GM23248 (cell line): Measurements from ENCODE around the gene RASA3. TPM values are rescaled to one million over a fixed set of nuclear protein-coding genes. Genes with fewer than 3 reads are reported as not detected.

ENCODE experiments used
- DNase-seq: peaks from one replicate; pipeline ENCODE4 v3.0.0-alpha.2; 2015
- H2AFZ ChIP-seq: fragments of 200-600 bp; sonication (generic); 2 replicates; pipeline ENCODE4 v1.6.1; 2016; ENCODE audit warnings: antibody characterized with exemption
- H3F3A ChIP-seq: fragments of 200-600 bp; sonication (generic); 2 replicates; pipeline ENCODE4 v1.6.1; 2016; ENCODE audit warnings: mild to moderate bottlenecking, antibody characterized with exemption, mixed run types; ENCODE audit not compliant: insufficient read depth
- H3K27ac ChIP-seq: fragments of 200-600 bp; sonication (generic); 2 replicates; pipeline ENCODE4 v1.5.1; 2016; ENCODE audit warnings: mild to moderate bottlenecking
- H3K27me3 ChIP-seq: fragments of 200-600 bp; sonication (generic); replicated peaks from 2 replicates; pipeline ENCODE4 v1.6.1; 2016; ENCODE audit warnings: mild to moderate bottlenecking; ENCODE audit not compliant: insufficient read depth
- H3K36me3 ChIP-seq: fragments of 200-600 bp; sonication (generic); 2 replicates; pipeline ENCODE4 v1.6.1; 2016; ENCODE audit warnings: low read depth, mild to moderate bottlenecking
- H3K4me1 ChIP-seq: fragments of 200-600 bp; sonication (generic); 2 replicates; pipeline ENCODE4 v1.6.1; 2016; ENCODE audit warnings: mild to moderate bottlenecking; ENCODE audit not compliant: insufficient read depth
- H3K4me2 ChIP-seq: fragments of 200-600 bp; sonication (generic); one replicate; pipeline ENCODE4 v1.6.1; 2016; ENCODE audit warnings: mild to moderate bottlenecking; ENCODE audit not compliant: unreplicated experiment
- H3K4me3 ChIP-seq: fragments of 200-600 bp; sonication (generic); 2 replicates; pipeline ENCODE4 v1.5.1; 2016; ENCODE audit warnings: mild to moderate bottlenecking
- H3K79me2 ChIP-seq: fragments of 200-600 bp; sonication (generic); 2 replicates; pipeline ENCODE4 v1.6.1; 2016; ENCODE audit warnings: mild to moderate bottlenecking; ENCODE audit not compliant: insufficient read depth
- H3K9ac ChIP-seq: fragments of 200-600 bp; sonication (generic); 2 replicates; pipeline ENCODE4 v1.6.1; 2016; ENCODE audit warnings: mild to moderate bottlenecking
- H3K9me2 ChIP-seq: fragments of 200-600 bp; sonication (generic); 2 replicates; pipeline ENCODE4 v1.6.1; 2016; ENCODE audit warnings: mixed run types, mild to moderate bottlenecking, moderate library complexity; ENCODE audit not compliant: insufficient read depth
- H3K9me3 ChIP-seq: fragments of 200-600 bp; sonication (generic); one replicate; pipeline ENCODE4 v1.6.1; 2017; ENCODE audit warnings: low read depth
- H4K20me1 ChIP-seq: fragments of 200-600 bp; sonication (generic); 2 replicates; pipeline ENCODE4 v1.6.0; 2016; ENCODE audit not compliant: insufficient read depth
- EZH2 ChIP-seq: fragments of 200-600 bp; sonication (generic); IDR thresholded peaks from 2 replicates; pipeline ENCODE4 v1.6.1; 2018; ENCODE audit warnings: antibody characterized with exemption, mild to moderate bottlenecking; ENCODE audit not compliant: insufficient read depth, poor library complexity, severe bottlenecking
- EZH2phosphoT487 ChIP-seq: fragments of 200-600 bp; sonication (generic); IDR thresholded peaks from 2 replicates; pipeline ENCODE4 v1.6.1; 2018; ENCODE audit warnings: antibody characterized with exemption, moderate library complexity, mild to moderate bottlenecking, low read depth; ENCODE audit not compliant: insufficient read depth
- WGBS, 2 experiments: methylation state at CpG; one replicate each; pipeline ENCODE4 v1.1.6; 2015 to 2017; ENCODE audit warnings: low lambda C conversion rate in 2 of 2, low coverage in 1 of 2; ENCODE audit errors: missing lambda C conversion rate in 2 of 2; 5-methylcytosine and 5-hydroxymethylcytosine counted together
- in situ Hi-C: fragments of 300-500 bp; cut with MboI; formaldehyde crosslinking; loops from 2 replicates; pipeline ENCODE4 v1.15.0; 2020
- polyA plus RNA-seq: library from polyadenylated mRNA; unstranded; fragments of >200 nt; fragmentation: Nextera tagmentation; extraction: Ambion mirVana; gene quantifications from 2 replicates; pipeline ENCODE4 v1.2.1, GENCODE V29; 2016
- total RNA-seq: library from RNA; depleted of rRNA; stranded (reverse); fragments of >200 nt; shearing (Covaris generic); gene quantifications from 2 replicates; pipeline ENCODE4 v1.2.3, GENCODE V29; 2014

Gene RASA3
- total and polyA plus RNA-seq, 2 experiments from 2014 or later = 34.3 to 36.7 TPM

GRCh38 chr13:113945857-113946408 is 186.5 kb downstream of the RASA3 start:
- Histone ChIP-seq H3K4me3 (no peak overlapping the region), H3K4me1 (no peaks in the 10 kb centered on the region), H3K9me2 (no peaks in the 10 kb centered on the region), H2AFZ (no peak overlapping the region), H3K27me3 (no peaks in the 10 kb centered on the region), H3K9me3 (no peaks in the 10 kb centered on the region), H3K27ac (no peak overlapping the region), H3F3A (no peaks in the 10 kb centered on the region), H3K4me2 (no peak overlapping the region), H4K20me1 (no peaks in the 10 kb centered on the region), H3K9ac (no peak overlapping the region), H3K79me2 (no peaks in the 10 kb centered on the region), H3K36me3 (no peaks in the 10 kb centered on the region)
- TF ChIP-seq EZH2phosphoT487 (no peak), EZH2 (no peak)
- DNase-seq = no peak
- in situ Hi-C loops = no loop called here
- 90 to 91% methylated on average over 26 of the region's 26 CpGs for WGBS, 2 experiments

GRCh38 chr13:113943821-113944565 is 188.4 kb downstream of the RASA3 start:
- Histone ChIP-seq H3K79me2 (no peaks in the 10 kb centered on the region), H3K4me1 (no peaks in the 10 kb centered on the region), H3F3A (no peaks in the 10 kb centered on the region), H3K9me2 (no peaks in the 10 kb centered on the region), H3K27ac (no peak overlapping the region), H3K36me3 (no peaks in the 10 kb centered on the region), H4K20me1 (no peaks in the 10 kb centered on the region), H3K4me2 (no peak overlapping the region), H3K9me3 (no peaks in the 10 kb centered on the region), H3K9ac (no peak overlapping the region), H2AFZ (no peak overlapping the region), H3K4me3 (no peak overlapping the region), H3K27me3 (no peaks in the 10 kb centered on the region)
- in situ Hi-C loops = no loop called here
- no peak for DNase-seq
- TF ChIP-seq EZH2phosphoT487 (no peak), EZH2 (no peak)
- 93 to 94% methylated on average over 19 of the region's 19 CpGs for WGBS, 2 experiments

DNA sequence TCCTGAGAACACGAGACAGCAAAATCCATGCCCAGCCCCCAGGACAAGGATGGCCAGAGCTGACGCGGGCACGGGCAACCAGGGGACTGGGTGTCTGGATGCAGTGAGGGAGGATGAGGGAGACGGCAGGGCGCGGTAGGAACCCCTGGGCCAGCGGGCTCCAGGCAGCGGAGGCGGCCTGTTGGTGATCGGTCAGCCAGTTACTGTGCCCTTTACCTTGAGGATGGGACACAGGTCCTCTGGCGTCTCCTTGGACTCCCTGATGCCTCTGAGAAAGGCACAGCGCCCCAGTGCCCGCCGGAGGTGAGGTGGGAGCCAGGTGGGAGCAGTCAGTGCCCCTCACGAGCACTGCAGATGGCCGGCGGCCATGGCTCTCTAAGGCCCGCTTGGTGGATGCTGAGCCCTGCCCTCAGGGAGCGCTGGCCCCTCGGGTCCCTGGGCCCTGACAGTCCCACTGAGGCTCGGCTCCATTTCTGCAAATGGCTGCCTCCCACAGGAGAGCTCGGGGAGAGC is 189.8 kb downstream of the RASA3 start:
- no peaks in the 10 kb centered on the region for H3K9me2 ChIP-seq
- H3K36me3 ChIP-seq = no peaks in the 10 kb centered on the region
- no peak overlapping the region for H3K27ac ChIP-seq
- H3K9ac ChIP-seq = no peak overlapping the region
- no peak for DNase-seq
- H3K79me2 ChIP-seq = no peaks in the 10 kb centered on the region
- 92 to 93% methylated on average over 23 of the region's 23 CpGs for WGBS, 2 experiments
- H3F3A ChIP-seq = no peaks in the 10 kb centered on the region
- no peaks in the 10 kb centered on the region for H3K27me3 ChIP-seq
- H3K4me3 ChIP-seq = no peak overlapping the region
- in situ Hi-C loops = no loop called here
- TF ChIP-seq EZH2 = no peak
- TF ChIP-seq EZH2phosphoT487 = no peak
- H3K4me1 ChIP-seq = no peaks in the 10 kb centered on the region
- no peaks in the 10 kb centered on the region for H4K20me1 ChIP-seq
- no peak overlapping the region for H3K4me2 ChIP-seq
- H3K9me3 ChIP-seq = no peaks in the 10 kb centered on the region
- H2AFZ ChIP-seq = no peak overlapping the region

DNA sequence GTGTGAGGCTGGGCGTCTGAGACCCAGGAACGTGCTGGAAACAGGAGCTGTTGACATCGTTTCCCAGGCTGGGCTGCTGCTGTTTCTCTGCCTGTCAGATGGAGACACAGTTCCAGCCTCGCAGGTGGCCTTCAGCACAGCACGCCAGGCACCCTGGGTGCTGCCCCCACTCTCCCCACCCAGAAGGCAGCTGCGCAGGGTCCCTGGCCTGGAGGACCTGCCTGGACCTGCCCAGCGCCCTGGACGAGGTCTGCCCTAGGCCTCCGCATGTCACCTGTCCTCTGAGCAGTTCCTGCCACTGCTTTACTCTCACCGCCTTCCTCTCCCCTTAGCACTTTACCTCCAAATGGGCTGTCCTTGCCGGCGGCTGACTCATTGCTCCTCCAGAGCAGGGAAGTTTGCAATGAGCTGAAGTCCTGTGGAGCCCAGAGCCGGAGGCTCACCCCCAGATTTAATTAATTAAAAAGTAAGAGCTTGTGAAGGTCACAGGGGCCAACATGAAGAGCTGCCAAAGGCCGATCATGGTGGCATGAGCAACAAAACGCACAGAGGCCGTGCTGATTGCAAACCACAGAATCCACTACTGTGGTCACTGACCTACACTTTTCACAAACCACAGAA is 190.7 kb downstream of the RASA3 start:
- Histone ChIP-seq H3K27me3 (no peaks in the 10 kb centered on the region), H2AFZ (no peak overlapping the region), H3K9ac (no peak overlapping the region), H3K9me3 (no peaks in the 10 kb centered on the region), H3K36me3 (no peaks in the 10 kb centered on the region), H3K79me2 (no peaks in the 10 kb centered on the region), H3F3A (no peaks in the 10 kb centered on the region), H3K27ac (no peak overlapping the region), H3K4me1 (no peaks in the 10 kb centered on the region), H3K4me3 (no peak overlapping the region), H3K4me2 (no peak overlapping the region), H3K9me2 (no peaks in the 10 kb centered on the region), H4K20me1 (no peaks in the 10 kb centered on the region)
- in situ Hi-C loops = no loop called here
- WGBS, 2 experiments = 88 to 89% methylated on average over 14 of the region's 16 CpGs
- TF ChIP-seq EZH2phosphoT487 (no peak), EZH2 (no peak)
- DNase-seq = no peak
